KBM-7 (cell line): Measurements from ENCODE around the gene LINGO3.

Experiments used
- DNase-seq: peaks from one replicate; pipeline ENCODE4 v3.0.0-alpha.2; 2015
- in situ Hi-C: fragments of 300-500 bp; cut with MboI; formaldehyde crosslinking; loops from 2 replicates; pipeline ENCODE4 v1.14.3; 2020; ENCODE audit warnings: low sequenced_read_pairs, low pct_unique_long_range_greater_than_20kb, mixed read lengths

Gene LINGO3

GRCh38 chr19:2271234-2272103 is 36.5 kb downstream of the LINGO3 start:
- no peak for DNase-seq
- in situ Hi-C loops, result no loop called here

DNA sequence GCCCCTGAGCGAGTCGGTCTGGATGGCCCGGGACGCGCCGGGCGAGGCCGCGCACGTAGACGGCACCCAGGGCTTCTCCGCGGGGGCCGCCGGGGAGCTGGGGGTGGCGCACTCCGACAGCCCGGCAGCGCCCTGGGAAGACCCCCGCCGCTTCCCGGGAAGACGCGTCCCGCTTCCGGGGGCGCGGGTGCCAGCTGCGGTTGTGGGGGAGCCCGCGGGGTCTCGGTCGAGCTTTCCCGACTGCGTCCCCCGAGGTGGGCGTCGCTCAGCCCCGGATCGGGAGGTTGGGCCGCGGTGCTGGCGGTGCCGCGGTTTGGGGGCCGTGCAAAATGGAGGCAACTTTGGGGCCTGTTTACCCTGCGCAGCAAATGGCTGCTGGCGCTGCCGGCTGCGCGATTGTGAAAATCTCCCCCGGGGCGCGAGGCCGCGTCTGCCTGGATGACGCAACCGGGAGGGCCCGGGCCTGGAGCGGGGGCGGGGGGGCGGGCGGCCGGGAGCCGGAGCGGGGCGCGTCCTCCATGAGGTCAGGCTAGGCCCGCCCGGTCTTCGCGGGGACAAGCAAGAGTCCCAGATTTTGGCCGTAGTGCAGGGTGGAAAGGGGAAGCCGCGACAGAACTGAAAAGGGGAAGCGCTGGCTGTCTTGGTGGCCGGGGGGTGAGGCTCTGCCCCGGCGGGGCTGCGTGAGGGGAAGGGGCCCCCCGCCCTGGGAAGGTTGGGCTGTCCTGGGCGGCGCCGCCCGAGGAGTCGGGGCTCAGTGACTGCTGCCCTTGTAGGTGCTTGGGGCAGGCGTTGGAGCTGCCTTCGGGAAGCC is 37.3 kb downstream of the LINGO3 start:
- in situ Hi-C loops, result no loop called here
- DNase-seq, result peak; percentile 90

DNA sequence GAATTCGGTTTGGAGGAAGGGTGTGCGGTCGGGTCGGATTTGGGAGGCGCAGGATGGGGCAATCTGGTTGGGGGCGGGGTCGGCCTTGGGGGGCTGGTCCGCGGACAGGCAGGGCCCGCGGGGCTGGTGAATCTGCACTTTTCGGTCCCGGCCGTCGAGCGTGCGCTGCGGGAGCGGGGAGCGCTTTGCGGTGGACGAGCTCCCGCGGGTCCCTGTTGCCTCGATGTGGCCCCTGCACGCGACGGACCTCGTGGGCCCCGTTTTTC is 37.9 kb downstream of the LINGO3 start:
- in situ Hi-C loops, result no loop called here
- DNase-seq, result no peak

GRCh38 chr19:2269244-2270156 is 38.5 kb downstream of the LINGO3 start:
- peak; percentile 99 for DNase-seq
- in situ Hi-C loops, result no loop called here

GRCh38 chr19:2268861-2269243 is 39.1 kb downstream of the LINGO3 start:
- in situ Hi-C loops, result no loop called here
- DNase-seq, result no peak

GRCh38 chr19:2268480-2268830 is 39.5 kb downstream of the LINGO3 start:
- no peak for DNase-seq
- in situ Hi-C loops, result no loop called here

DNA sequence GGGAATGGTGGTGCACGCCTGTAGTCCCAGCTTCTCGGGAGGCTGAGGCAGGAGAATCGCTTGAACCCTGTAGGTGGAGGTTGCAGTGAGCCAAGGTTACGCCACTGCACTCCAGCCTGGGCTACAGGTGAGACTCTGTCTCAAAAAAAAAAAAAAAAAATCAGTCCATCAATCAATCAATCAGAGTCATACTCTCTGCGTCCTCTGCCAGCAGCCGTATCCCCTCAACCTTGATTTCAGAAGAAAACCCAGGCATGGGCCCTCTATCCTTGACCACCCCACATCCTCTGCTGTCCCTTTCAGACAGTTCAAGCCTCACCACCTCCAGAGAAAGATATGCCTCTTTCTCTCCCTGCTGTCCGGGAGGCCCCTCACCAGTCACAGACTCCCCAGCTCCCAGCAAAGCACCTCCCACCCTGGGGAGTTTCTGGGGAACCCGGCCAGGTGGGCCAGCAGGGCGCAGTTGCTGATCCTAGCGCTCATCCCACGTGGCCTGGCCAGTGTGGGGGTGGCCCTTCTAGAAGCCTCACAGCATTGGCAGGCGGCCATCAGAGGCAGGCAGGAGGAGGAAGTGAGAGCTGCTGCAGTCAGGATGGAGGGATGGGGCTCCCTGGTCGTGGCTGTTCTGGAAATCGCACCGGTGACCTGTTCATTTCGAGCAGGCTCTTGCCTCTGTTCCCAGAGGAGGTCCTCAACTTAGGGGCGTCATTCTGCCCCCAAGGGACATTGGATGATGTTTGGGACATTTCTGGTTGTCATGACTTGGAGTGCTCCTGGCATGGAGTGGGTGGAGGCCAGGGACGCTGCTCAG is 41.6 kb downstream of the LINGO3 start:
- in situ Hi-C loops, result no loop called here
- DNase-seq, result peak; percentile 85

DNA sequence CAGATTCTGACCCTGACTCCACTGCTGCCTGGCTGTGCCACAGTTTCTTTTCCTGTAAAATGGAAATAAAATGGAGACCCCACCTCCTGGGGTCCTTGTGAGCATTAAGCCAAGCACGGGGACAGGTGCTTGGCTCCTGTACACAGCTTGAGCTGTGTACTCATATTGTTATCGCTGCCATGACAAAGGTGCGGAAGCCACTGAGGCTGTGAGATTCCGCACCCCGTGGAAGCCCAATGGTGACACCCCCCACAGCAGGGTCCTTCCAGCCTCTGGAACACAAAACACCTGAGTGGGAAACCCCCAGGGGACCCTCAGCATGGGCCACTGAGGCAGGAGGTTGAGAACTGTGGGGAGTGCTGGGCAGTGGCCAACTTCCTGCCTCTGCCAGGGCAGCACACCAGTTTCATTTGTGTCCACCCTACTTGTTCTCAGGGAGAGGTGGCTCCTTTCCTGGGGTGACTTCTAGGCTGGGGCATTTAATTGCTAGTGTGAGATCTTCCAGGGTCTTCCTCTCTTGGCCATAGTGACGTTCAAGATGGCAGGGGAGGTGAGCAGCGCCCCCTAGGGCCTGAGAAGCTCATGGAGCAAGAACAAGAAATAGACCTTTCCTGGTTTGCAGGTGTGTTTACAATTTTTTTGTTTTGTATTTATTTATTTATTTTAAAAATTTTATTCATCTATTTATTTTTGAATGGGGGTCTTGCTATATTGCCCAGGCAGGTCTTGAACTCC is 46.3 kb downstream of the LINGO3 start:
- in situ Hi-C loops, result no loop called here
- peak; percentile 52 for DNase-seq

- in situ Hi-C loops, result no loop called here
- DNase-seq, result no peak
Measured at GRCh38 chr19:2260341-2260805, 47.6 kb downstream of the LINGO3 start.

GRCh38 chr19:2259336-2259735 is 48.6 kb downstream of the LINGO3 start:
- no peak for DNase-seq
- in situ Hi-C loops, result no loop called here
